IMR-90 (cell line): ENCODE results near the gene UTP11.

Experiments used
- BHLHE40 ChIP-seq: fragments of 150-350 bp; IDR thresholded peaks from 2 replicates; pipeline ENCODE4 v1.6.1; 2016; ENCODE audit warnings: mild to moderate bottlenecking, low read depth, low read length
- CTCF ChIP-seq: conservative IDR thresholded peaks from 2 replicates; pipeline ENCODE4 v1.5.1; 2012; ENCODE audit warnings: mild to moderate bottlenecking, low read depth, low read length, improper control_type of control experiment
- MAZ ChIP-seq: IDR thresholded peaks from 2 replicates; pipeline ENCODE4 v1.6.1; 2012; ENCODE audit warnings: low read depth, mild to moderate bottlenecking, low read length, improper control_type of control experiment, moderate library complexity, borderline replicate concordance
- POLR2A ChIP-seq: IDR thresholded peaks from 2 replicates; pipeline ENCODE4 v1.6.1; 2012; ENCODE audit warnings: mild to moderate bottlenecking, low read depth, low read length

- TF ChIP-seq CTCF (no peak), MAZ (no peak), POLR2A (no peak), BHLHE40 (no peak)
Measured at GRCh38 chr1:38015978-38016725, 3.6 kb downstream of the UTP11 start.
